ENCODE data around the gene SIRT7. TPM values are rescaled to one million over a fixed set of nuclear protein-coding genes. Genes with fewer than 3 reads are reported as not detected.

SIRT7 gene
- total RNA-seq, 1 donor from 2014 or later: 21.1 TPM

Other genes with a start within 250 kb of the SIRT7 start
- gene ARL16, start 234.4 kb downstream of the SIRT7 start, total RNA-seq: 21.0 and 25.2 TPM in 2 replicates
- gene HGS, start 234.2 kb downstream of the SIRT7 start, total RNA-seq: 59.7 and 98.5 TPM in 2 replicates
- gene MRPL12, start 214.8 kb downstream of the SIRT7 start, total RNA-seq: 8.2 and 10.9 TPM in 2 replicates
- 11.4 and 28.4 TPM in 2 replicates for gene SLC25A10, start 205.9 kb downstream of the SIRT7 start, total RNA-seq
- 0.17 TPM in 1 of 2 replicates, not detected in the other for gene GCGR, start 114.0 kb downstream of the SIRT7 start, total RNA-seq
- gene MCRIP1, start 84.9 kb downstream of the SIRT7 start, total RNA-seq: 79.9 and 138 TPM in 2 replicates
- gene PPP1R27, start 83.1 kb downstream of the SIRT7 start, total RNA-seq: not detected in 2 replicates
- gene P4HB, start 57.6 kb downstream of the SIRT7 start, total RNA-seq: 1,052 and 1,490 TPM in 2 replicates
- gene ARHGDIA, start 46.8 kb downstream of the SIRT7 start, total RNA-seq: 195 and 495 TPM in 2 replicates
- gene ALYREF, start 26.6 kb downstream of the SIRT7 start, total RNA-seq: 172 and 224 TPM in 2 replicates
- gene ANAPC11, start 26.5 kb downstream of the SIRT7 start, total RNA-seq: 79.9 and 128 TPM in 2 replicates
- gene NPB, start 15.9 kb downstream of the SIRT7 start, total RNA-seq: 0.28 TPM in 1 of 2 replicates, not detected in the other
- gene PCYT2, start 6.8 kb downstream of the SIRT7 start, total RNA-seq: 41.0 and 80.1 TPM in 2 replicates
- gene MAFG, start 9.6 kb upstream of the SIRT7 start, total RNA-seq: 19.7 and 22.4 TPM in 2 replicates
- gene PYCR1, start 19.1 kb upstream of the SIRT7 start, total RNA-seq: 59.4 and 97.8 TPM in 2 replicates
- gene MYADML2, start 29.1 kb upstream of the SIRT7 start, total RNA-seq: not detected in 2 replicates
- 0.09 TPM in 1 of 2 replicates, not detected in the other for gene NOTUM, start 43.0 kb upstream of the SIRT7 start, total RNA-seq
- gene ASPSCR1, start 59.5 kb upstream of the SIRT7 start, total RNA-seq: 18.3 and 20.1 TPM in 2 replicates
- gene CENPX, start 104.7 kb upstream of the SIRT7 start, total RNA-seq: 27.0 and 33.0 TPM in 2 replicates
- 15.1 and 23.3 TPM in 2 replicates for gene LRRC45, start 105.1 kb upstream of the SIRT7 start, total RNA-seq
- 9.0 and 14.0 TPM in 2 replicates for gene RAC3, start 113.5 kb upstream of the SIRT7 start, total RNA-seq
- gene DCXR, start 119.5 kb upstream of the SIRT7 start, total RNA-seq: 56.8 and 63.8 TPM in 2 replicates
- 22.6 and 34.9 TPM in 2 replicates for gene RFNG, start 133.6 kb upstream of the SIRT7 start, total RNA-seq
- 84.2 and 112 TPM in 2 replicates for gene GPS1, start 133.7 kb upstream of the SIRT7 start, total RNA-seq
- gene DUS1L, start 147.6 kb upstream of the SIRT7 start, total RNA-seq: 72.5 and 72.7 TPM in 2 replicates
- 51.1 and 216 TPM in 2 replicates for gene FASN, start 180.1 kb upstream of the SIRT7 start, total RNA-seq

All from dermis blood vessel endothelial cell (primary cell).